ENCODE measurements around the gene CHST8.

CHST8 gene

DNA sequence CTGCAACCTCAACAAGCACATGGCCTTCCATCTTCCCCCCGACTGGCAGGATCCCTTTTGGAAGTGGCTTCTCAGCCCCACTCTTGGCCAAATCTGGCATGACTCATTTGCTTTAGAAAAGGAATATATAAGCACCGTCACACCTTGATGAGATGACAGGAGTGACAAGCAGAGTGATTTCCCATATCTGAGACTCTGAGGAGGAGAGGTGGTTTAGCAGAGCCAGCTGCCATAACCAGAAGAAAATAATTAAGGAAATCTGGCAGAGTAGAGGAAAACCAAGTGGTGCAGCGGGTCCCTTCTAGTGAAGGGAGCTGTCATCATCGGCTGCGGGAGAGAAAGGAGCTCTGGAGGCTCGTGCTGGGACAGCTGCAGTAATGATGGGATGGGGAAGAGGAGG lies 147.5 kb downstream of the CHST8 start:
- DNase-seq (ENCODE audit: low spot score) = no peak

DNA sequence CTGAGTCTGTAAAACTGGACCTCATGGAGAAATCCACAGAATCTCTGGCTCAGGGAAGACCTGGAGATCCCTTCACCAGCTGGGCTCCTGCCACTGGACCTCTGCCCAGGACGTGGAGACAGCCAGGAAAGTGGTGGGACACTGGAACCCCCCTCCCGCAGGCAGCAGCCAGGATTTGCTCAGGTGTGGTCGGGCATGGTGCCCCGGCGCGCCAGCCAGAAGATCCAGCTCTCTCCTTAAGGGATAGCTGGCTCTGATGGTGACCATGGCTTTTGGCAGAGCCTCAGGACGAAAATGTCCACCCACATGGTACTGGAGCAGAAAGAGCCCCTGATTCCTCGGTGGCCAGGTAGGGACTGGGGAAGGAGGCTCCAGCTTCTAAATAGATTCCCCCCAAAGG lies 148.4 kb downstream of the CHST8 start:
- no peak for DNase-seq (ENCODE audit: low spot score)

DNA sequence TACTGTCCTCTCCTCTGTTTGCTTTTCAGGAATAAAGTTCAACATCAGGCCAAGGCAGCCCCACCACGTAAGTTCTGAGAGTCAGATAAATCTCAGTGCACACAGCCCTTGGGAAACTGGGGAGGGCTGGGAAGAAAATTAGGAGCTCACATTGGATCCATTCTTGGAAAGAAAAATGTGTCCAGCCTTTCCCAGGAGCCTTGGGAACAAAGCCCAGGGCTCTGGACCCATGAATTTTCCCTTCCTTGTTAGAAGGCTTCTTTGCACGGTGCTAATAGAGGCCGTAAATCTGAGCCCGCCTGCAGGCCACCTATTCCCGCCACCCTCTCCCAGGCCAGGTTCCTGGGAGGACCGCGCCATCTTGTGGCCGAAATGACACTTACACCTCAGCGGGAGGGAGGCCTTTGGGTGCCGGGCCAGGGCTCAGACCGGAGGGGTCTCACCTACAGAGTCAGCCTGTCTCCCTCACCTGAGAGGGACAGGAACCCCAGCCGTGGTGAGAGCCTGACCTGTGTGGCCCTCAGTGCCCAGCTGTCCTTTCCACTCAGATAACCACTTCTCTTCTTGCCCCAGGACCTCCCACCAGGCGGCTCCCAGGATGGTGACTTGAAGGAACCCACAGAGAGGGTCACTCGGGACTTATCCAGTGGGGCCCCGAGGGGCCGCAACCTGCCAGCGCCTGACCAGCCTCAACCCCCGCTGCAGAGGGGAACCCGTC lies 149.8 kb downstream of the CHST8 start:
- DNase-seq (ENCODE audit: low spot score) = peak; percentile 95

DNA sequence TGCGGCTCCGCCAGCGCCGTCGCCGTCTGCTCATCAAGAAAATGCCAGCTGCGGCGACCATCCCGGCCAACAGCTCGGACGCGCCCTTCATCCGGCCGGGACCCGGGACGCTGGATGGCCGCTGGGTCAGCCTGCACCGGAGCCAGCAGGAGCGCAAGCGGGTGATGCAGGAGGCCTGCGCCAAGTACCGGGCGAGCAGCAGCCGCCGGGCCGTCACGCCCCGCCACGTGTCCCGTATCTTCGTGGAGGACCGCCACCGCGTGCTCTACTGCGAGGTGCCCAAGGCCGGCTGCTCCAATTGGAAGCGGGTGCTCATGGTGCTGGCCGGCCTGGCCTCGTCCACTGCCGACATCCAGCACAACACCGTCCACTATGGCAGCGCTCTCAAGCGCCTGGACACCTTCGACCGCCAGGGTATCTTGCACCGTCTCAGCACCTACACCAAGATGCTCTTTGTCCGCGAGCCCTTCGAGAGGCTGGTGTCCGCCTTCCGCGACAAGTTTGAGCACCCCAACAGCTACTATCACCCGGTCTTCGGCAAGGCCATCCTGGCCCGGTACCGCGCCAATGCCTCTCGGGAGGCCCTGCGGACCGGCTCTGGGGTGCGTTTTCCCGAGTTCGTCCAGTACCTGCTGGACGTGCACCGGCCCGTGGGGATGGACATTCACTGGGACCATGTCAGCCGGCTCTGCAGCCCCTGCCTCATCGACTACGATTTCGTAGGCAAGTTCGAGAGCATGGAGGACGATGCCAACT lies 150.5 kb downstream of the CHST8 start:
- no peak for DNase-seq (ENCODE audit: low spot score)

DNA sequence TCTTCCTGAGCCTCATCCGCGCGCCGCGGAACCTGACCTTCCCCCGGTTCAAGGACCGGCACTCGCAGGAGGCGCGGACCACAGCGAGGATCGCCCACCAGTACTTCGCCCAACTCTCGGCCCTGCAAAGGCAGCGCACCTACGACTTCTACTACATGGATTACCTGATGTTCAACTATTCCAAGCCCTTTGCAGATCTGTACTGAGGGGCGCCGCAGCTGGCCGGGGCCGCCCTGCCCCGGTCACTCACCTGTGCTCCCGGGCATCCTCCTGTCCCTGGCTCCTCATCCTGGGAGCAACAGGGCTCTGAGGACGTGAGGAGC lies 151.1 kb downstream of the CHST8 start:
- DNase-seq (ENCODE audit: low spot score) = no peak

DNA sequence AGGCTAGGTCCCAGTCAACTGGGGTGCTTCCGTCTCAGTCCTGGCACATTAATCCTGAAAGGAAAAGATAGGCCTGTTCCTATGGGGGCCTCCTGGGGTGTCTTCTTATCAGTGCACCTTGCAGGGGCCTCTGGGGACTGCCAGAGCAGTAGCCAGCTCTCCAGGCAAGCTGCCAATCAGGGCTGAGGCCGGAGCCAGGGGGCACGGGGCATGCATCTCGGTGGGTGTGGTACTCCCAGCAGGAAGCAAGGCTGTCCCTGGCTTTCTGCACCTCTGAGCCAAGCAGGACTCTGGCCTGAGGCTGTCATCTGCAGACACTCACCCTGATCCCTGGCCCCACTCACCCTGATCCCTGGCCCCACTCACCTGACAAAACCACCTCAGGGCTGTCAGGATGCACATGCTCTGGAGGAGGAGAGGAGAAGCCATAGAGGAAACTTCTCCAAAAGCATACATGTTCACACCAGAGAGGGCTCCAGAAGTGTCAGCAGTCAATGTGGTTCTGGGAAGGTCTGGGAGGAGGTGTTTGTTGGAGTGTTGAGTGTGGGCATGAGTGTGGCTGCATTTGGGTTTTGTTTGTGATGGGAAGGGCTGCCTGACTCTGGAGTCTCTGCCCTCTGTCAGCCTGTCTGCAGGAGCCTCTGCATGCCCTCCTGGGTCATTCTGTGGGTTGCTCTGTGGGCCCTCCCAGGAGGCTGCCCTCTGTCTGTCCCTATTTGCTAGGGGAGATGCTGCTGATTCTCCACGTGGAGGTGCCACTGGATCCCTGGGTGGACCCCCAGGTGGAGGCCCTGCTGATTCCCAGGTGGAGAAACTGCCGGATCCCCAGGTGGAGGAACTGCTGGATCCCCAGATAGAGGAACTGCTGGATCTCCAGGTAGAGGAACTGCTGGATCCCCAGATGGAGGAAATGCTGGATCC lies 152.2 kb downstream of the CHST8 start:
- no peak for DNase-seq (ENCODE audit: low spot score)

DNA sequence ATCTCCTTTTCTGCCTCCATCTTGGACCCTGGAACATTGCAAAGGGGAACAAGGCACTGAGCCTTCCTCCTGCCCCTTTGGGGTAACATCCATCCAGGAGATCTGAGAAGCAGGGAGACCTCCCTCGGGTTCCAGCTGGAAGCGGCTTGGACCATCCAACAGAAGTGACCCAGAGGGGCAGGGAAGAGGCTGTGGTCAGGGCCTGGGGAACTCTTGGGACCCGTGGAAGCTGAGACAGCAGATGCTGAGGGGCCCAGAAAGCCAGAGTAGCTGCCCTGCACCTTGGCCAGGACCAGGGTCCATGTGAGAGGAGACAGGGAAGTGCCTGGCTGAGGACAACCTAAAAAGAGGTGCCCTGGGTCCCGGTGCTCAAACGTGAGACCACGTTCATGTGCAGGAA lies 153.0 kb downstream of the CHST8 start:
- DNase-seq (ENCODE audit: low spot score) = no peak

DNA sequence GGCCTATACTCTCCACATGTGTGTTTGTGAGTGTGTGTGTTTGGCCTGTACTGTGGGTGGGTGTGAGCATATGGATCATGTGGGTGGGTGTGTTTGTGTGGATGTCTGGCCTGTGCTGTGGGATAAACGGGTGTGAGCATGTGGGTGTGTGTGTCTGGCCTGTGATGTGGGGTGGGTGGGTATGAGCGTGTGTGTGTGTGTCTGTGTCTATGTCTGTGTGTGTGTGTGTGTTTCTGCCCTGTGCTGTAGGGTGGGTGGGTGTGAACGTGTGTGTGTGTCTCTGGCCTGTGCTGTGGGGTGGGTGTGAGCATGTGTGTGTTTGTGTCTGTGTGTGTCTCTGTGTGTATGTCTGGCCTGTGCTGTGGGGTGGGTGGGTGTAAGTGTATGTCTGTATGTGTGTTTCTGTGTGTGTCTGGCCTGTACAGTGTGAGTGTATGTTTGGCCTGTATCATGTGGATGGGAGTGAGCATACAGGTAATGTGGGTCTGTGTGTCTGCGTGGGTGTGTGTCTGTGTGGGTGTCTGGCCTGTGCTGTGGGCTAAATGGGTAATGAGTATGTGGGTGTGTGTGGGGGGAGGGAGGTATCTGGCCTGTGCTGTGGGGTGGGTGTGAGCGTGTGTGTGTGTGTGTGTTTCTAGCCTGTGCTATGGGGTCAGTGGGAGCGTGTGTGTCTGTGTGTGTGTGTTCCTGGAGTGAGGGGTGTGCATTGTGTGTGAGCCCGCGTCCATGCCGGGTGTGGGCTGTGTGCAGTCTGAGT lies 154.2 kb downstream of the CHST8 start:
- no peak for DNase-seq (ENCODE audit: low spot score)

DNA sequence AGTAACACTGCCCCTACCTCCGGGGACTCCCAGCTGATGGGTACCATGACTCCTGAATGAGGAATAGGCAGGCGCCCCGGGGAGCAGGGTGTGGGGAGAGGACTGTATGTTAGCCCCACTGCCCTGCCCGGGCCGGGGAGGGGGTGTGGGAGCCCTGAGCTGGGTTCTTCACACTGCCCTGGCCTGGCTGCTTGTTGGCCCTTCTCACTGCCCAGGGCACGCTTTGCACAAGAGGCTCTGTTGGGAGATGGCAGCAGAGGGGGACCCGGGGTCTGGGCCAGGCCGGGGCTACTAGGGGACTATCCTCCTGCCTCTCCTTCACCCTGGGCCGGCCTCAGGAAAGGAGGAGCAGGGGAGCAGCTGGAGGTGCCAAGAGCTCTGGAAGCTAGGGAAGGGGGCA lies 155.6 kb downstream of the CHST8 start:
- no peak for DNase-seq (ENCODE audit: low spot score)

DNA sequence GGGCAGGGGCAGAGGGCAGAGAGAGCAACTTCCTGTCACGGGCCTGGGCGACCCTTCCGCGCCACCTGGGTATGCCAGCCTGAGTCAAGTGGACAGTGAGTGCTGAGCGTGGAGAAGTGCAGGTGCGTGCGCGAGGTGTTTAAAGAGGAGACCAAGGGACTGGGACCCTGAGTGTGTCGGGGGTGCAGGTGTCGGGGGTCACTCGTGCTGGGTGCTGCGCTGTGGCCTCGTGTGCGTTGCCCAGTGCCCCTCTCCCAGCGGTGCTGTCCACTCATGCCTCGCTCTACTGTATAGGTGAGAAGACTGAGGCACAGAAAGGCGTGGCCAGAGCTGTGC lies 156.0 kb downstream of the CHST8 start:
- no peak for DNase-seq (ENCODE audit: low spot score)

DNA sequence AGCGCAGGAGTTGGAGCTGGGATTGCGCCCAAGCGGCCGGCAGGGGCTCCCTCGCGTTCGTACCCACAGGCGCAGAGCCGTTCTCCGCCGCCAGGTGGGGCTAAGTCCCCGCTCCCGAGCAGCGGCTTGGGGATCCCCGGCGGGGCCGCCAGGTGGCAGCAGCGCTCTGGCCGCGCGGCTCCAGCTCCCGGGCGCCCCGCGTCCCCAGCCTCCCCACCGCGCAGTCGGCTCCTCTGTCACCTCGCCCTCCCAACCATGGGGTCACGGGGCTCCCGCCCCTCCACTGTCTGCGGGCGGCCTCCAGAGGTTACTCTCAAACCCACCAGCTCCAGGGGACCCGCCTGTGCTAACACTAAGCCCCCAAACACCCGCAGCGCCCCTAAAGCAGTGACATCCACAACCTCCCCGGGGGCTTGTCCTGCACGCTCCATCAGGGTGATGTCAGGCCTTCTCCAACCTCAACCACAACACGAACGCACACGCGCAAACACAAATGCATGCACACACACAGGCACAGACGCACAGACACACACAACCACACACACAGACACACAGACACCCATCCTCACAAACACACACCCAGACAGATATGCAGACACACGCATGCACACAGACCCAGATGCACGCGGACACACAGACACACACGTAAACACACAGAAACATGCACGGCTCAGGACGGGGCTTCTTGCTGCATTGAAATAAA lies 156.5 kb downstream of the CHST8 start:
- peak; percentile 96 for DNase-seq (ENCODE audit: low spot score)

DNA sequence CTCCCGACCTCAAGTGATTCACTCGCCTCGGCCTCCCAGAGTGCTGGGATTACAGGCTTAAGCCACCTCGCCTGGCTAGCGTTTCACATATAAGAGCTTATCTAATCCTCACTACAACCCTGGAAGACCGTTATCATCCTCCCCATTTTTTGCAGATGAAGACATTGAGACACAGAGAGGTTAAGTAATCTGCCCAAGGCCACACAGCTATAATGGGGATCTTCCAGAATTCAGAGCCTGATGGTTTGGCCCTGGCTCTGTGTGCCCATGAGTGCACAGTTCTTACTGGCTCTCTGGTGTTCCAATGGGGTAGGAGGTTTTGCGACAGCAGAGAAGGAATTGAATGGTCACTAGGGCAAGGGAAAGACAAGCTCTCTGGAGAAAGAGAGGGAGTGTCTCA lies 158.1 kb downstream of the CHST8 start:
- no peak for DNase-seq (ENCODE audit: low spot score)

DNA sequence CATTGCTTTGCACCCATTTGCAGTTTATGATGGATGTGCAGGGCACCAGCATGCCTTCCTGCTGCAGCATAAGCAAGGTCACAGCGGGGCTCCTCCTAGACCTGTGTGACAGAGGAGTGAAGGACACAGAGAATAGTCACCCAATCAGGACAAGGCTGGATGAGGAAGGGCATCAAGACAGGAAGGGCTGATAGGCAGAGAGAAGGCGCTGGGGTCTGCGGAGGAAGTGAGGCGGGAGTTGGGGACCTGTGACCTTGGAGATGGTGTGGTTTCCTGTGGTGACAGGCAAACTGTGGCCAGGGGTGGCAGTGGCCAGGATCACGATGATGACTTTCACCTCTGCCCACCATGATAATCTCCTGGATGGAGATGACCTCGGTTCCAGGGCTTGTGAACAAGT lies 158.5 kb downstream of the CHST8 start:
- DNase-seq (ENCODE audit: low spot score) = no peak

DNA sequence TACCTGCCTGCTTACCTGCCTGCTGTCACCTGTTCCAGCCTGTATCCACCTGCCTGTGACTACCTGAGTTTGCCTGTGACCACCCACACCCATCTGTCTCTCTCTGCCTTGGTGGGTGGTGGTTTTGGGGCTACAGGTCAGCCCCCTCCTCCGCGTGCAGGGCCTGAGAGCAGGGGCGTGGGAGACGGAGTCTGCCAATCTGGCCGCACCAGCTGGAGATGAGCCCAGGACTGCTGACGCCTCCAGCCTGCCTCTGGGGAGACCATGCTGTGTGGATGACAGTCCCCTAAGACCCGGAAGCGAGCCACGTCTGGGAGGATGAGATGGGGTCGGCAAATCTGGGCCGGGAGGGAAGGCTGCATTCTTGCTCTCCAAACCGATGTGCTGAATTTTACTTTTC lies 159.0 kb downstream of the CHST8 start:
- DNase-seq (ENCODE audit: low spot score) = no peak

DNA sequence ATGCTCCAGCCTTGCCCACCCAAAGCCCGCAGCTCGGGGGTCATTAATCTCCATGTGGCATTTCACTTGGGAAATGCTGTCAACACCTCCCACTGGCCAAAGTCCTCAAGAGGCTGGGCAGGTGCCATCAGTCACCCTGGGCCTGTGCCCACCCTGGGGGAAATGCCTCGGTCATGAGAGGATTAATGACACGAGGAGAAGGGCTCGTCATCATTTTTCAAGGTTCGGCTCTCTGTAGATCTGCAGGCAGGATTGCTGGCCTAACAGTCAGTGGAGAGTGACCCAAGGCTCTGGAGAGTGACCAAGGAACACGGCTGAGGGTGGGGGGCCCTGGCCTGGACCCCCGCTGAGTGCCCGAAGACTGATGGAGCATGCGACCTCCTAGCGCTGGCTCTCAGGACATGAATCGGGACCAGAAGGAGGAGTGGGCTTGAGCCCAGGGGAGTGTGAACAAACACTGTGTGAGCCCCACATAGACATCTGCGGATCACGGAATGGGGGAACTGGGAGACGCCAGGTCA lies 159.7 kb downstream of the CHST8 start:
- no peak for DNase-seq (ENCODE audit: low spot score)

DNA sequence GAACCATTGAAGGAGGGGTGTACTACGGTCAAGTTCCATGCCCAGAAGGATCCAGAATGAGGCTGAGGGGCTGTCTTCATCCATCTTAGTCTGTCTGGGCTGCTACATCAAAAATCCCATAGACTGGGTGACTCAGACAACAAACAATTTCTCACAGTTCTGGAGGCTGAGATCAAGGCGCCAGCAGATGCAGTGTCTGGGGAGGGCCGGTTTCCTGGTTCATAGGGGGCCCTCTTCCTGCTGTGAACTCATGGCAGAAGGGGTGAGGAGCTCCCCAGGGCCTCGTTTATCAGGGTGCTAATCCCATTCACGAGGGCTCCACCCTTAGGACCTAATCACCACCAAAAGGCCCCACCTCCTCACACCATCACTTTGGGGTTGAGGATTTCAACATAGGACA lies 160.2 kb downstream of the CHST8 start:
- DNase-seq (ENCODE audit: low spot score) = no peak

DNA sequence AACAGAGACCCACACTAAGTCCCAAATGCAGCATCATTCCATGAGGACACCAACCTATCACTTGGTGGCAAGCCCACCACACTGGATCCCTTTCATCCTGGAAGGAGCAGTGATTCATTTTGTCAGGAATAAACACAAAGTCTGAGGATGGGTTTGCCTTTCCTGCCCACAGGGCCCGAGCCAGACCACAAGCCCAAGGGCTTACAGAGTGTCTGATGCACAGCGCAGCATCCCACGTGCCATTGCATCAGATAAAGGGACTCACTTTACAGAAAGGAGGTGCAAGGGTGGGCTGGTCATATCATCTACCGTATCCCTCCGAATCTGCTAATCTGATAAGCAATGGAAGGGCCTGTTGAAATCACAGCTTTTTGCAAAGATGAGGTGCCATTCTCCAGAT lies 162.7 kb downstream of the CHST8 start:
- no peak for DNase-seq (ENCODE audit: low spot score)

DNA sequence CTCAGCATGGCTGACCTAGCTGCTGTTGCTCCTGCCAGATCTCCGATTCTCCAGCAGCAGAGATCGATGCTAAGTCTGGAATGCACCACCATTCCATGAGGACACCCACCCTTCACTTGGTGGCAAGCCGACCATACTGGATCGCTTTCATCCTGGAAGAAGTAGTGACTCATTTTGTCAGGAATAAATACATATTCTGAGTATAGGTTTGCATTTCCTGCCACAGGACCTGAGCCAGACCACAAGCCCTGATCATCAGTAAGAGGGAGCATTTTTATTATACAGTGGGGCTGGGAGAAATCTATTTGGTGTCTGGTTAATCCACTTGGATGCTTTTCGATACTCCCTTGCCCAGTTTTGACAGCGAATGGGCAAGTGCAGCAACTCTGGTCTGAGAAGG lies 164.0 kb downstream of the CHST8 start:
- no peak for DNase-seq (ENCODE audit: low spot score)

DNA sequence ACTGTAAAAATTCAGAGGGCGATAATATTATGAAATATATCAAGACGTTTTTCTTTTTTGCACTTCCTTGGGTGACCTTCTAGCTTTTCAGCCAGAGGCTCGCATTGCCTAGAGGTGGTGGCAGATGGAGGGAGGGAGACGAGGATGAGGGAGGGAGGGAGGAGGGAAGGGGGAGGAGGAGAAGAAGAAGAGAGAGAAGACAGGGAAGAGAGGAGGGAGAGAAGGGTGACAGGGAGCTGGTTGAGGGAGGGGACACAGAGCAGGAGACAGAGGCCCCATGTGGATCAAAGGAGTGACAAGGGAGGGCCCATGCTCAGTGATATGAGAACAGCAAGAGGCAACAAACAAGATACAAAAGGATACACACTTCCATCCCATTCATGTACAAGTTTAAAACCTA lies 166.9 kb downstream of the CHST8 start:
- no peak for DNase-seq (ENCODE audit: low spot score)

DNA sequence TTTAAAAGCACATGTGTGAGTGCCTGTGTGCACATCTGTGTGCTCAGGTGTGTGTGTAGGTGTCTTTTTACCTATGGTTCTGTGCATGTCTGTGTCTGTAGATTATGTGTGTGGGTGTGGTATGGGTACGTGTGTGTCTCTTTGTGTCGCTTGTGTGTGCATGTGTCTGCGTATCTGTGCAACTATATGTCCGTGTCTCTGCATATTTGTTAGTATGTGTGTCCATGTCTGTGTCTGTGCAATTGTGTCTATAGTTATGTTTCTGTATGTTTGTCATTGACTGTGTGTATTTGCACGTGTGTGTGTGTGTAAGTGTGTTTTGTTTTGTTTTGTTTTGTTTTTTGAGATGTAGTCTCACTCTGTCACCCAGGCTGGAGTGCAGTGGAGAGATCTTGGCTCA lies 167.6 kb downstream of the CHST8 start:
- DNase-seq (ENCODE audit: low spot score) = no peak

DNA sequence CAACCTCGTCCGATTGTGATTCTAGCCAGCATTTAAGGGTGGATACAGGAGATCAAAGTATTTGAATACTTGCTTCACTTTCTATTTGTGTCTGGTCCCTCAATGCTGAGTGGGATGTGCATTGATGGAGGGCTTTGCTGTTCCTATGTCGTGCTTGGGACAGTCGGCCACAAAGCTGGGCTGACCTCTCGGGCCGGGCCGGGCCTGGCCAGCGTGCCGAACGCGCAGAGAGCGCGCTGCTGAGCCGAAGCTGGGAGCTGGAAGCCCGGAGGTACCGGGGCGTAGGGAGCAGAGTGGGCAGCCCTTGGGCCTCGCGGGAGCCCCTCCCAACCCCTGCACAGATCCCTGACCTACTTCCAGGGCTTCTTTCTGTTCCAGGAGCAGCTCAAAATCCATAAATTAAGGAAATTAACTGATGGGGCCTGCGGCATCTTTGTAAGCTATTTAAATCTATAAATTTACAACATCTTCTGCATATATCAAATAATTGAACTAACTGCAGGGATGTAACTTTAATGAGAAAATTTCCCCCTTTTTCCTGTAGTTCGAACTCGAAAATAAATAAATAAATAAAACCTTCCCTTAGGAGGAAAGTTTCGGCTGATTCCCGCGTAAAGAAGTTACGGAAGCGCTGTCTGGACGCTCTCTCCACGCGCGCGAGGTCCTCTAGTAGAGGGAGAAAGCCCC lies 173.1 kb downstream of the CHST8 start:
- DNase-seq (ENCODE audit: low spot score) = no peak
